ENCODE results near the gene LEPR.

DNA sequence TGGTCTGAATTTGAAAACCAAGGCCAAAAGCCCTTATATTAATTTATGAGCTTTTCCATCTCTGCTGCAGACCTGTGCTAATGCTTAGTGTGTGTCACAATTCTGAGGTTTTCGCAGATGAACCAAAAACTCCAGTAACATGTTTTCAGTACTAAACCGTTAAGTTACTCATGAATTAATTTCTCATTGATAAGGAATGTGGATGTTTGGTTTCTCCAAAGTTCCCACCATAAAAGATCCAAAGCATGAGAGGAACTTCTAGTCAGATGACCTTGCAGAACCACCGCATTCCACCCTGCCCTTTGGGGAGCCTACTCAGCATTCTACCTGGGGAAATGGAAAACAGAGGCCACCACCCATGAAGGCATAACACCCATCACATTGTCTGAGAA is 7.5 kb upstream of the LEPR start:
- TF ChIP-seq, protein P1, sequence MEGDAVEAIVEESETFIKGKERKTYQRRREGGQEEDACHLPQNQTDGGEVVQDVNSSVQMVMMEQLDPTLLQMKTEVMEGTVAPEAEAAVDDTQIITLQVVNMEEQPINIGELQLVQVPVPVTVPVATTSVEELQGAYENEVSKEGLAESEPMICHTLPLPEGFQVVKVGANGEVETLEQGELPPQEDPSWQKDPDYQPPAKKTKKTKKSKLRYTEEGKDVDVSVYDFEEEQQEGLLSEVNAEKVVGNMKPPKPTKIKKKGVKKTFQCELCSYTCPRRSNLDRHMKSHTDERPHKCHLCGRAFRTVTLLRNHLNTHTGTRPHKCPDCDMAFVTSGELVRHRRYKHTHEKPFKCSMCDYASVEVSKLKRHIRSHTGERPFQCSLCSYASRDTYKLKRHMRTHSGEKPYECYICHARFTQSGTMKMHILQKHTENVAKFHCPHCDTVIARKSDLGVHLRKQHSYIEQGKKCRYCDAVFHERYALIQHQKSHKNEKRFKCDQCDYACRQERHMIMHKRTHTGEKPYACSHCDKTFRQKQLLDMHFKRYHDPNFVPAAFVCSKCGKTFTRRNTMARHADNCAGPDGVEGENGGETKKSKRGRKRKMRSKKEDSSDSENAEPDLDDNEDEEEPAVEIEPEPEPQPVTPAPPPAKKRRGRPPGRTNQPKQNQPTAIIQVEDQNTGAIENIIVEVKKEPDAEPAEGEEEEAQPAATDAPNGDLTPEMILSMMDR (optimal IDR thresholded peaks at IDR 0.05 in 1 of 3, IDR thresholded peaks at IDR 0.05 in 1 of 3, conservative IDR thresholded peaks at IDR 0.05 in 1 of 3; ENCODE audit: extremely low read depth in 1 of 3, insufficient read depth in 2 of 3, low read length in 3 of 3) = no peak
- no peak for TF ChIP-seq EZH2 (IDR thresholded peaks at IDR 0.05; ENCODE audit: low read length)

All from keratinocyte (primary cell).